Measurements from ENCODE around the gene RIMKLA. TPM values are rescaled to one million over a fixed set of nuclear protein-coding genes. Genes with fewer than 3 reads are reported as not detected.

RIMKLA gene
- total and polyA plus RNA-seq, 2 experiments from 2014 or later = 4.1 to 6.6 TPM

GRCh38 chr1:42450061-42450460 is 69.5 kb downstream of the RIMKLA start:
- Mint-ChIP-seq H3K36me3 (ENCODE audit: low read depth) (no peaks in the 10 kb centered on the region), H3K4me3 (no peak overlapping the region), H3K27ac (no peak overlapping the region), H3K4me1 (no peaks in the 10 kb centered on the region), H3K27me3 (ENCODE audit: insufficient read depth, low read depth, poor library complexity) (peaks cover 9% of the 10 kb centered on the region), H3K9me3 (no peaks in the 10 kb centered on the region)
- no peak overlapping the region for H3K4me2 ChIP-seq
- peaks cover 8% of the 10 kb centered on the region for H3K4me1 ChIP-seq (ENCODE audit: insufficient read depth)
- no peak for TF ChIP-seq ZNF462 (CRISPR knock-in tag; IDR thresholded peaks at IDR 0.05)
- H4K20me1 ChIP-seq (replicated peaks; ENCODE audit: insufficient read depth) = no peaks in the 10 kb centered on the region
- H3K27ac ChIP-seq (ENCODE audit: low read depth) = no peak overlapping the region
- no peaks in the 10 kb centered on the region for H3K79me2 ChIP-seq (replicated peaks; ENCODE audit: insufficient read depth)
- no peak overlapping the region for H2AFZ ChIP-seq
- H3K36me3 ChIP-seq (ENCODE audit: insufficient read depth) = no peaks in the 10 kb centered on the region
- no peaks in the 10 kb centered on the region for H3K9me2 ChIP-seq (ENCODE audit: insufficient read depth)
- ATAC-seq = no peak
- no peaks in the 10 kb centered on the region for H3K27me3 ChIP-seq (ENCODE audit: insufficient read depth)
- no peaks in the 10 kb centered on the region for H3F3A ChIP-seq (replicated peaks; ENCODE audit: low read depth)
- DNase-seq (ENCODE audit: low spot score) = no peak
- no peak overlapping the region for H3K4me3 ChIP-seq

GRCh38 chr1:42453386-42453785 is 72.8 kb downstream of the RIMKLA start:
- Mint-ChIP-seq H3K27ac (no peak overlapping the region), H3K4me1 (peaks cover 8% of the 10 kb centered on the region), H3K27me3 (ENCODE audit: insufficient read depth, low read depth, poor library complexity) (peaks cover 15% of the 10 kb centered on the region), H3K4me3 (no peak overlapping the region), H3K36me3 (ENCODE audit: low read depth) (peaks cover 13% of the 10 kb centered on the region), H3K9me3 (no peaks in the 10 kb centered on the region)
- Histone ChIP-seq H3K4me1 (ENCODE audit: insufficient read depth) (peaks cover 13% of the 10 kb centered on the region), H3K4me3 (no peak overlapping the region), H3K79me2 (replicated peaks; ENCODE audit: insufficient read depth) (peaks cover 14% of the 10 kb centered on the region; the same call in 1 of the 2 replicates), H3K4me2 (no peak overlapping the region), H2AFZ (no peak overlapping the region), H3K27me3 (ENCODE audit: insufficient read depth) (no peaks in the 10 kb centered on the region), H3F3A (replicated peaks; ENCODE audit: low read depth) (0 out of 2 replicates have a peak, but pooled peaks cover 12% of the 10 kb centered on the region), H3K27ac (ENCODE audit: low read depth) (no peak overlapping the region), H3K36me3 (ENCODE audit: insufficient read depth) (no peaks in the 10 kb centered on the region), H4K20me1 (replicated peaks; ENCODE audit: insufficient read depth) (no peaks in the 10 kb centered on the region), H3K9me2 (ENCODE audit: insufficient read depth) (no peaks in the 10 kb centered on the region)
- TF ChIP-seq ETS1 (IDR thresholded peaks at IDR 0.05) = no peak
- DNase-seq (ENCODE audit: low spot score) = no peak
- ATAC-seq = no peak

Measured in GM23338 (cell line).